Stimulated activated CD8-positive, alpha-beta memory T cell treated with anti-CD3 and anti-CD28 coated beads, Interleukin-15, amount 100 ng/mL, for 24 hours (primary cell): ENCODE measurements around the gene SLC22A14.
"Not testable (repeated sequence)": the region's sequence is repeated elsewhere in the genome, so short reads cannot be mapped to it uniquely, and the experiment has no call there.

Experiments
- DNase-seq: peaks from one replicate; pipeline ENCODE4 v3.0.0-alpha.2; 2020; ENCODE audit warnings: low read depth

The SLC22A14 gene

DNA sequence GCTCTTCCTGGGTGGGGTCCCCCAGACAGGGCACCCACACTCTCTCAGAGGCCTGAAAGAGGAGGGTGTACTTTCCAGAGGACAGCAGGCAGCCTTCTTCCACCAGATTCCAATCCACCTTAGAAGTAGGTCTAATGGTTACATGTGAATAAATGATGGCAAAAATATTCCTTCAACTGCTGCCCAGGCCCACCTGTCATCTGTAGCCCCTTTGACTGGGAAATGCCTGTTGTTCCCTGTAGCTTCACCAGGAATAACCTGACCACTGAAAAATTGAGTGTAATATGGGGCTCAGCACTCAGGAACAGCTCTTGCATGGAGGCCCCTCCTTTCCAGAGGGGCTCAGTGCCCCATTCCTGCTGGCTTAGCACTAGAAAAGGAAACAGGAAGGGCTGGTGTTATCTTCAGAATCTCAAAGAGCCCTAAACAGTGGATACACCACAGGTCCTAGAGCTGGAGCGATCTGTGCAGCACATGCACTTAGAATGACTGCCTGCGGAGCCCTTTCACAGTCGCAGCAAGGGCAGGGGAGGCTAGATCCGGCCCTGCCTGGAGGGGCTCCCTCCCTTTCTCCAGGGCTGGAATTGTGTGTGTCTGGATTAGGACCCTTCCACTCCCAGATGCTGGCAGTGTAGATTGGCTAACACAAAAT, 32.1 kb downstream of the SLC22A14 start:
- no peak for DNase-seq

- no peak for DNase-seq
These were observed 32.8 kb downstream of the SLC22A14 start for GRCh38 chr3:38314764-38315487.

- DNase-seq: no peak
These were observed 33.6 kb downstream of the SLC22A14 start for GRCh38 chr3:38315488-38316230.

- no peak for DNase-seq
These were observed 34.5 kb downstream of the SLC22A14 start for GRCh38 chr3:38316356-38317191.

- DNase-seq: no peak
These were observed 35.2 kb downstream of the SLC22A14 start for GRCh38 chr3:38317192-38317759.

DNA sequence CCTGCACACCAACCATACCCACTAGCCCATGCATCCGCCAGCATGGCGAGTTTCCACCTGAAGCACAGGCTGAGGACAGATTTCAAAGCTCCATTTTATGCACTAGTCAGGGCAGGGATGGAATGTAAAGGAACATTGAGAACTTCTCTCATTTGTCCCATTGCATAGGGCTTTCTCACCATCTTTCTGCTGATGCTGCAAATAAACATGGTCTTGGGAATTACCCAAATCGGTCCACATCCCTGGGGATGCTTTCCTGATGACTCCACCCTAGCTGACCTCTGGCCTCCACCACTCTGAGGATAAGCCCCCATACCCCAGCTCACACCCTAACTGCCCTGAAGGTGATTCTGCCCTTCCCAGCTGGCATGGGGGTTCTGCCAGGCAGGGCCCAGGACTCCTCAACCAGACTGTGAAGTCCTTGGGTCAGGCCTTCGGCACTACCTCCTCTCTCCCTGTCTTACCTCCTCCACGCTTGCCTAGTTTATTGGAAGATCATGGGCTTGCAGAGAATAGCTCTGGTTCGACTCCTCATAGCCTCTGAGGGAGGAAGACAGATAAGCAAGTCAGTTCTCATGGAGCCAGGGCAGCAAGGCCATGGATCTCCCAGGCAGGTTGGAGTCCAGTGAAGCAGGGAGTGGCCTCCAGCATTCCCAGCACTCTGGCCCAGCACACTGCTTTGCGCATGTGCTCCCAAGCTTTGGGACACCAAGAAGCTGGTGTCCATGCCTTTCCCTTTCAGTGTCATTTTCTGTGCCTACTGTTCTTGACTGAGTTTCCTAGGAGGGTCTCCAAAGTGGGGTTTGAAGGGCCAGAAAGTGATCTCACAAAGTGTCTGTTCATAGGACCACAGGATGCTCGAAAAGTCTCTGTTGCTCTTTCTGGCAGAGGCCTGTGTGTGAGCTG, 36.9 kb downstream of the SLC22A14 start:
- DNase-seq: no peak

GRCh38 chr3:38320638-38321037, 38.5 kb downstream of the SLC22A14 start:
- DNase-seq: not testable (repeated sequence)

DNA sequence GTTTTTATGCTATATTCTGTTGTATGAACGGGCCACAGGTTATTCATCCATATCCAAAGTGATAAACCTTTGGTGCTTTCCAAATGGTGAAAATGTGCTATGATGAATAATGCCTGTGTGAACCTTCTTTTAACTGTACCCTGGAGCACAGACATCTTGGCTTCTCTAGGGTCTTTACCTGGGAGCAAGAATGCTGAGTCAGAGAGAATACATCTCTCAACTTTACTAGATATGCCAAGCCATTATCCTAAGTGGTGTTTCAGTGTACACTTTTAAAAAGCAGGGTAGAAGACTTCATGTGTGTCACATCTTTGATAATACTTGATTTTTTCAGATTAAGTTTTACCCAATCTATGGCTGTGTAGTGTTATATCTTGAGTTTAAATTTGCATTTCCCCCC, 41.0 kb downstream of the SLC22A14 start:
- no peak for DNase-seq

DNA sequence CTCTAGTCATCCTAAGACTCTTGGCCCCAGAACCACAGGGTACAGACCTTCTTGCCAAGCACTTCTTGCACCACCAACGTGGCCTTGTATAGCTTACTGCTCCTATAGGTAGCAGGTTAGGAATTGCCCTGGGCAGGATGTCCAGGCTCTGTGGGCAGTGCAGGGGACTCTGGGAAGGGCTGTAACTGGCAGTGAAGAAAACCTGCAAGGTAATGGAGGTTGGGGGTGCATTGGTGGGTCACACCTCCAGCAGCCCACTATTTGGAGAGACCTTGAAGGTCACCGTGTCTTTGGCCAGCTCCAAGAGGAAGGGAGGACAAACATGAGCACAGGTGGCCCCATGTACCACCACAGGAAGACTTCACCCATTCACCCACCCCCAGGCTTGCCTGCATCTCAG, 43.2 kb downstream of the SLC22A14 start:
- no peak for DNase-seq

DNA sequence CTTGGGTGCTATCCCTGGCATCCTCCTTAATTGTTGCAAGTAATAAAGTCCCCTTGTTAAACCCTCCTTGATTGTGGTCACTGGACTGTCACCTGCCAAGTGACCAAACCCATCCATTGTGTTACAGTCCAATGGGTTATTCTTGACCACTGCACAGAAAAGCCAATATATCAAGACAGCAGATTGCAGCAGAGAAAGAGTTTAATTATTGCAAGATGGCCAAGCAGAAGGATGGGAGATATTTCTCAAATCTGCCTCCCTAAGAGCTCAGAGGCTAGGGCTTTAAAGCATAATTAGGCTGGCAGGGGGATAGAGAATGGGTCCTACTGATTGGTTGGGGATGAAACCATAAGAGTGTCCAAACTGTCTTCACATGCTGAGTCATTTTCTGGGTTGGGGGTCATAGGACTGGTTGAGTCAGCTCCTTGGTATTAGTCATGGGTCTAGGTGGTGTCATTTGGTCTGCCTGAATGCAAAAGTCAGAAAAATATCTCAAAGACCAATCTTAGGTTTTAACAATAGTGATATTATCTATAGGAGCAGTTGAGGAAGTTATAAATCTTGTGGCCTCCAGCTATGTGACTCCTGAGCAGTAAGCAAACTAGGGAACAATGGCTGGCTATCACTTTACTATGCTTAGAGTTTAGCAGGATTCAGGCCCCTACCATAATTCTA, 45.4 kb downstream of the SLC22A14 start:
- no peak for DNase-seq

- DNase-seq: no peak
These were observed 49.3 kb downstream of the SLC22A14 start for GRCh38 chr3:38331257-38332022.

DNA sequence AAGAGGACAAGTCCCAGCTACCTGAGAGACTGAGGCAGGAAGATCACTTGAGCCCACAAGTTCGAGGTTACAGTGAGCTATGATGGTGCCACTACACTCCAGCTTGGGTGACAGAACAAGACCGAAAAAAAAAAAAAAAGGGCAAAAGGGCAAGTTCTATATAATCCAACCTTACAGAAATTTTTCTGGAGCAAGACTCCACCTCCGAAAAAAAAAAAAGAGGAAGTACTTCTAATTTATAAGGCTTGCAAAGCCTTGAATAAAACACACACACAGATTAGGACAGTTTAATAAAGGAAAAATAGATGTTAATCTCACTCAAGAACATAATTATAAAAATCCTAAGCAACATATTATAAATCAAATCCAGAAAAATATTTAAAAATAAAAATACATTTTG, 50.1 kb downstream of the SLC22A14 start:
- no peak for DNase-seq

DNA sequence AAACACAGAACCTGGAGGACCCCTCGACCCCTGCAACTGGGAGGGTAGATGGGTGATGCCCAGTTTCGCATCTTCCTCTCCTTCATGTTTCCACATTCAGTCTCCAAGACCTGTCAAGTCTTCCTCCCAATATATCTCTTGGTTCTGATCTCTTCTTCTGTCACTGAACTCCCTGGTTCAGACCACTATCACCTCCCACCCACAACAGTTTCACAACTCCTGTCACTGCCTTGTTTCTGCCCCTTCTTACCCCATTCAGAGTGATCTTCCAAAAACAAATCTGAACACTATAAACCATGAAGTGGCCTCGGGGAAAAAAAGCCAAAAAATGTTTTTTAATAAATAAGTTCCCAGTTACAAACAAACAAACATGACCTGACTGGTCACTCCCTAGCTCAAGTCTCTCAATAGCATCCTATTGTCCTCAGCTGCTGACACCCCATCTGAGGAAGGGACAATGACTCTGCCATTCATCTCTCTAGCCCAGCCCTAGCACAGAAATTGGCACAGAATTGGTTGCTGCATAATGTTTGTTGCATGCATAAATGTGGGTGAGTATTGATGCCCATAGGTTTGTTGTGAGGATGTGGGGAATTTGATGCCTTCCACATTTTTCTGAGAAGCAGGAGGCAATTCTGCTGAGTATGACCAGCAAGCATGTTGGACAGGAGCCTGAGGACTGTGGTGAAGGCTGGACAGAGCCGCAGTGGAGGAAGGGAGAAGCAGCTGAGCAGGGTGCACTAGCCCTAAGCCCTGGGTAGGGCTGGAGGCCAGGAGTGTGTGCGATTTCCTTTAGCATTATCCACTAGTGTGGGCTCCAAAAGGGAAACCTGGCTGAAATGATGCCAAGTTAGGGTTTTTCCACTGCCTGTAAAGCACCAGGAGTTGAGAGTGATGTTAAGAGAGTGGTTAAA, 52.3 kb downstream of the SLC22A14 start:
- DNase-seq: no peak

DNA sequence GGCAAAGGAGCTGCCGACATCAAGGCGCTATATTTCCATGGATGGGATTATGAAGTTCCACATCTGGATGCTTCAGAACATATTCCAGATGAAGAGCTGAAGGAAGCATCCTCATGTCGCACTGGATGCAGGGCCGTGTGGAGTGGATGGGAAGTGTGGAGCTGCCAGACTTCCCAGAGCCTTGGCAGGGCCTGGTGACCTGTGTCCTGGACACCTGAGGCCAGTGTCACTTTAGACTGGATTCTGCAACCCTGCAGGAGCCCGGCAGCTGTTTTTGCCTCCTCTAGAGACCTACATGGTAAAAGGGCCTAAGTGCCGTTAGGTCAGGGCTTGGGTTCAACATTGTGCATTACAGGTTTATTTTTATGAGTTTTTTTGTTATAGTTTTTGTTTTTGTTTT, 53.2 kb downstream of the SLC22A14 start:
- no peak for DNase-seq

GRCh38 chr3:38337703-38338102, 55.6 kb downstream of the SLC22A14 start:
- DNase-seq: no peak

- no peak for DNase-seq
These were observed 61.9 kb downstream of the SLC22A14 start for GRCh38 chr3:38343797-38344594.

GRCh38 chr3:38345879-38346586, 63.9 kb downstream of the SLC22A14 start:
- no peak for DNase-seq
